Amniotic stem cell (primary cell): ENCODE measurements around the gene SLC7A1.
"Not testable (repeated sequence)": the region's sequence is repeated elsewhere in the genome, so short reads cannot be mapped to it uniquely, and the experiment has no call there.

Experiments used
- DNase-seq: peaks from one replicate; lab custom pipeline; 2025; lab: John Stamatoyannopoulos, UW

SLC7A1 gene

DNA sequence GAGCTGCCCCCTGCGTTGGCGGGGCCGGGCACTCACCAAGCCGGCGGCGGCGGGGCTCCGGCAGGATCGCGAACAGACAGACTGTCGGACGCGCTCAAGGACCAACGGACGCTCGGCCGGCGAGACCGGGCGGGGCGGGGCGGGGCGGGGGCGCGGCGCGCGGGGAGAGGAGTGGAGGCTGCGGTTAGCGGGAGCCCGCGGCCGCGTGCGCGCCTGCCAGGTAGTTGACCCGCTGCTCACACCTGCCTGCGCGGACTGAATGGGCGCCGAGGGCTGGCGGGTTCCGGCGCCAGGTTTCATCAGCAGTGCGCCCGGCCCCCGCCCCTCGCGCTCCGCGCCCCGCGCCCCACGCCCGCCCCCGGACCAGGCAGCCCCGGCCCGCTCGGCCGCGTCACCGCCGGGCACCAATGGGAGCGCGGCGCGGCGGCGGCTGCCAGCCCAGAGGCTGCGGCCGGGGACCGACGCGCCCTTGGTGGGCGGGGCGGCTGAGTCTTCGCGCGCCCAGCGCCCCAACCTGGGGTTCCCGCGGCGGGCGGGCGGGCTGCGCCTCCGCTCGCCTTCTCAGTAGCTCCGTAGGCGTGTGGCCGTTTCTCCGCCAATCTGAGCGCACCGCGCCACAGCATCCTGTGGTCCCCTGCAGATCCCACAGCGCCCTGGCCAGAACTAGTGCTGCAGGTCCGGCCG is at the start of gene SLC7A1:
SLC7A1 (minus strand) TSS at position 309 of the 684 bp plus-strand sequence. CDS start 59,500 bp downstream, outside the sequence.
- DNase-seq: peak; percentile 79

GRCh38 chr13:29640665-29641064 is 45.2 kb upstream of the SLC7A1 start:
- no peak for DNase-seq

- not testable (repeated sequence) for DNase-seq
Measured at GRCh38 chr13:29636831-29637230, 41.3 kb upstream of the SLC7A1 start.

GRCh38 chr13:29624997-29625396 is 29.5 kb upstream of the SLC7A1 start:
- no peak for DNase-seq

DNA sequence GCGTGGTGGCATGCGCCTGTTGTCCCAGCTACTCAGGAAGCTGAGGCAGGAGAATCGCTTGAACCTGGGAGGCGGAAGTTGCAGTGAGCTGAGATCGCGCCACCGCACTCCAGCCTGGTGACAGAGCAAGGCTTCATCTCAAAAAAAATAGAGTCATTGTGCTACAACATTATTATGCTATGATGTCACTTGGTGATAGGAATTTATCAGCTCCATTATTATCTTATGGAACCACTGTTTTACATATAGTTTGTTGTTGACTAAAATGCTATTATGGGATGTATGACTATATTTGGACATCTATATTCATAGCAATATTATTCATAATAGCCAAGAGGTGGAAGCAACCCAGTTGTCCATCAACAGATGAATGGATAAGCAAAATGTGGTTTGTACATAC is 26.4 kb upstream of the SLC7A1 start:
- DNase-seq: no peak

GRCh38 chr13:29621051-29621800 is 25.7 kb upstream of the SLC7A1 start:
- no peak for DNase-seq

DNA sequence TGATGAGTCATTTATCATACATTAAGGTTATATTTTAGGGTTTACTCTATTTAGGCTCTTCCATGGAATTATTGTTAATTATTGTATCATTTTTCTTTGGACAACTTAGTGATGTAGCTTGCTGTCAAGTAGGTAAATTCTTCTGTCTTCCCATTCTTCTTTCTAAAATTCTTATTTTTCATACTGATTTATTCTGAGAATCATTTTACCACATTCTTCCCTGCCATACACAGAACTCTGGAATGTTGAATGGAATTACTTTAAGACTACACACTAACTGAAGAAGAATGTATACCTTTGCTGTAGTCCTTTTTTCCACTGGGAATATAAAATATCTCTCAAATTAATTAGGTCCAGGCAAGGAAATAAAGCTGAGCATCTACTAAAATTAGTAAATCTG is 24.5 kb upstream of the SLC7A1 start:
- DNase-seq: no peak

GRCh38 chr13:29613101-29613500 is 17.6 kb upstream of the SLC7A1 start:
- DNase-seq: no peak

DNA sequence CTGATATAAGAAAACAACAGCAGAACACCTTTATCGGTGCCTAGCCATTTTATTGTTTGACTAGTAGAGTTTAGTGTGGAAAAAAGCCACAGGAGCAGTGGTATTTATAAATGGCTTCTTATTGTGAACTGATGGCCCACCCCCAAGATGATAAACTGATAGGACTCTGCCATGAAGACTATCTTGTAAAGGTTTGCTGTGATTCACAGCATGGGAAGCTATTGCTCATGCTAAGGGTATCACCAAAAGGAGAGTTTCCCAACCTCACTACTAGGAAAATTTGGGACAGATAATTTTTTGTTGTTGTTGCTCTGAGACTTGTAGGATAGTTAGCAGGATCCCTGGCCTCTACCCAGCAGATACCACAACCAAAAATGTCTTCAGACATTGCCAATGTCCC is 12.0 kb upstream of the SLC7A1 start:
- no peak for DNase-seq

DNA sequence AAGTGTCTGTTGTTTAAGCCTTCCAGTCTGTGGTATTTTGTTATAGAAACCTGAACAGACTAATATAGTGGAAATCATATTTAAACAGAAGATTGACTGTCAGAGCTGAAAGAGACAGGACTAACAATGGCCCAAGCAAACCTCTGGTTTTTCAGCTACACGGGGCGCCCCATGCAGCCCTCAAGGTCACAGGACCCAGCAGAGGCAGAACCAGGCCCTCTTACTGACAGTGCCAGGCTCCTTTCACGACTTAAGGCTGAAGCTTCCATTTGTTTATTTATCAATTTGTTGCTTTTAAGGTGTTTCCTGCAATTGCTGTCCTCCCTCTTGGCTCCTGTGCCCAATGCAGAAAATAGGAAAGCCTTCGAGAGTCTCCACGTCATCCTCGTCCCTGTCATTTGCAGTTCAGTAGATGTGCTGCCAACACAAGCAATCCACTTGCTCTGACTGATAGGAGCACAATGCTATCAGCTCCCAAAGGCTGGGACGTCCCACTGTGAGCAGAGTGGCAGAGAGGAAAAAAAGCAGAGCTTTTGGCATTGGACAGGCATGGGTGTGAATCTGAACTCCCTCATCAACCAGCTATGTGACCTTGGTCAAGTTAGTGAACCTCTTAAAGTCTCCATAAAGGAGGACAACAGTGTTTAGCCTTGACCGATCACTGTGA is 10.5 kb upstream of the SLC7A1 start:
- DNase-seq: no peak

GRCh38 chr13:29598321-29598720 is 2.8 kb upstream of the SLC7A1 start:
- DNase-seq: no peak

DNA sequence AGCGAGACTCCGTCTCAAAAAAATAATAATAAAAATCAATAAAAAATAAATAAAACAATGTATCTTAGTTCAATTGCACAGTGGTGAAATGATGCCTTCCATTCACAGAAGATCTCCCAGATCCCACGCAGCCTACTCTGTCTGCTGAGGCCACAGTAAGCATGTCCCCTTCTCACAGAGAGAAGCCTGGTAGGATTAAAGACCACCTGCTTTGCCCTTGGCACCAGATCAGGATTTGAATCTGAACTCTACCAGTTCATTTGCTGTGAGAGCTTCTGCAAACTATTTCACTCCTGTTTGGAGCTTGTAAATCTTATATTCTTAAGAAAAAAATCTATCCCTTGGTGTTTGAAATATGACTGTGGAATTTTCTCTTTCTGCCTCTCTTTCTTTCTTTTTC is 2.2 kb upstream of the SLC7A1 start:
- no peak for DNase-seq

- no peak for DNase-seq
Measured at GRCh38 chr13:29597246-29597645, 1.8 kb upstream of the SLC7A1 start.

DNA sequence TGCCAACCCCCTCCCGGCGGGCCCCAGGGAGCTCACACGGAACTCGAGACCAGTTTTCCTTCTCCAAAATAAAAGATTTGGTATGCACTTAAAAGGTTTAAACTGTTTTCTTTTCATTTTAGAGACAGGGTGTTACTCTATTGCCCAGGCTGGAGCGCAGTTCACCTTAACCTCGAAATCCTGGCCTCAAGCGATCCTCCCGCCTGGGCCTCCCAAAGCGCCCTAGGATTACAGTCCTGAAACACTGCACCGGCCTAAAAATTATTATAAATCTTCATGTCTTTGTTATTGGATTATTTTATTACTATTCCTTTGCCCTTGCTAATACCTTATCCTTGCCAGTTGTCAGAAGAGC is 553 bp upstream of the SLC7A1 start:
- DNase-seq: no peak

DNA sequence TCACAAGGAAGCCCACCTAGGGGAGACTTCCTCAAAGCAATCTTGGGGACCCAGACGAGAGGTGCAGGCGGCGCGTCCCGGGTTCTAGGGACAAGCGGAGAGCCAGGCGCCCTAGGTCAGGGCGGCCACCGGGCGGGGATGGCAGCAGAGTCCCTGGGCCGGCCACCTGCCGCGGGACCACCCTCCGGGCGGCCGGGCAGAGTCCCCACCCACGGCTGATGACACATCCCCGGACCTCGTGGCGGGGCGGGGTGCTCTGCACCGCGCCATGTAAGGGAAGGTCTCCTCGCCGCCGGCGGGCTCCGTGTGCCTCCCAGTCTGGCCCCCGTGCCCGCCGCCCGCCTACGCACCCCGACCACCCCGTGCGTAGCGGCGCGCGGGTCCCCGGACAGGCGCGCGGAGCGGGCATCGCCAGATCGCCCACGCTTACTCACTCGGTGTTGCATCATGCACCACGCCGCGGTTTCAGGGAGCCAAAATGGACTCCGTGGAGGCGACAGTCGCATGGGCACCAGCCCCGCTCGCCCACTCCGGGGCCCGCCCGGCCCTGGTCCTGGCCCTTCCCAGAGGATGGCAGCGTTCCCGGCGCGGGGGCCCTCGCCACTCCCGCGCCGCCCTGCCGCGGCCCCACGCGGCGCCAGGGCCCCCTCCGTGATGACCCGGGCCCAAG is 643 bp downstream of the SLC7A1 start:
- DNase-seq: peak; percentile 60

- peak; percentile 27 for DNase-seq
Measured at GRCh38 chr13:29594303-29594709, 1.2 kb downstream of the SLC7A1 start.

GRCh38 chr13:29593605-29594297 is 1.7 kb downstream of the SLC7A1 start:
- DNase-seq: no peak

DNA sequence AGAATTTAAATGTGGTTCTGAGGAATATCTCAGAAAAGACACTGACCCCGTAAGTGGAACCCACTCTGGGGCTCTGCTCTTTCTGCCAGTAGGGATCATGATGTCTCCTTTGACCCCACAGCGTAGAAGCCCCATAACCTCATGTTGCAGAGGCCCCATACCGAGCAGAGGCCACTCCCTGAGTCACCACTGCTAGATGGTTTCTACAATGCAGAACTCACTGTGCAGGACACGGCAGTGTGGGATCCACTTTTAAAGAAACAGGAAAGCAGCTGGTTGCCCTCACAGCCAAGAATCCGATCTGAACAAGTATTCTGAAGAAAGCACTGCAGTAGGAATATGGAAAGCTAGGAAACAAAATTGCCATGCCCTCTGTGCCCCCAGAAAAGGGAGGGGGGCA is 4.2 kb downstream of the SLC7A1 start:
- DNase-seq: no peak

DNA sequence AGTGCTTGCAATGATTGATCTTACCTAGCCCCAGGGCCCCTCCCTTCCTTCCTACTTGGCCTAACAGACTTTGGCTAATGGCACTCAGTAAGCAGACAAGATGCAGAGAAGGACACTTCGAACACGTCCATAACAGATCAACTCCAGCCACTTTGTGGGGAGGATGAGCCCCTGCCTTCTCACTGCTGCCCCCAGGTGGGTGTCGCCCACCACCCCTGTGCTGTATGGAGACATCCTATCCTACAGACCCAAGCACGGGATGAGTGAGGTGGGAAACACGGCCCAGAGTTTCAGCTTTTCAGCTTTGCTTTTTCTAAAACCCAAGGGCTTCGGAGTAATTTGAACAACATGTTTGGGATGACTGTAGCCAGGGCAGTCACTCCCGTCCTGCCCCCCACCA is 5.5 kb downstream of the SLC7A1 start:
- no peak for DNase-seq

DNA sequence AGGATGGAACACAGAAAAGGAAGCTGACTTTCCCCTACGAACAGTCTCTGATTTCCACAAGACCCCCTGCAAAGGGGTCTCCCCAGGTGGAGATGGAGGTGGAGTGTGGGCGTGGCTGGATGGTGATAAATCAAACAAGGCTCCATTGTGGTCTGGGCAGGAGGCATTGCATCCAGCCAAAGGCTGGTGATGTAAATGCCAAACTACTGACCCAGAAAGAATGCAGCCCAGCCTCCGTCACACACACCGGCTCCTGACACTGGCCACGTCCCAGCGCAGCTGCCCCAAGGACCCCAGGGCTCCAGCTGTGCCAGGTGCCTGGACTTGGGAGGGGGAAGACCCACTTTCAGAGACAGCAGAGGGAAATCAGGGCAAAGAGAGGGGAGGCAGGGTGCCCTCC is 6.3 kb downstream of the SLC7A1 start:
- no peak for DNase-seq

- DNase-seq: no peak
Measured at GRCh38 chr13:29587645-29588044, 7.8 kb downstream of the SLC7A1 start.
